Right lobe of liver (tissue), 6 donors: ENCODE results near the gene NAT10. TPM values are rescaled to one million over a fixed set of nuclear protein-coding genes. Genes with fewer than 3 reads are reported as not detected.
"Not testable (repeated sequence)": the region's sequence is repeated elsewhere in the genome, so short reads cannot be mapped to it uniquely, and the experiment has no call there.

Source experiments
- ATAC-seq, 4 donors: fragments of 200-7000 bp; cut with Tn5 transposase; one replicate each; pipeline ENCODE4 v1.9.1; 2020; ENCODE audit warnings: mild to moderate bottlenecking in 4 of 4, moderate library complexity in 4 of 4
- DNase-seq, 3 donors: peaks; one replicate each; pipeline ENCODE4 v3.0.0-alpha.2; 2020
- H3K27ac ChIP-seq, 3 donors: fragments of 200-600 bp; one replicate each; pipeline ENCODE4 v1.8.0; 2022
- H3K27me3 ChIP-seq, 2 donors: fragments of 200-600 bp; one replicate each; pipeline ENCODE4 v1.8.0; 2022
- H3K36me3 ChIP-seq, 4 donors: fragments of 200-600 bp; sonication (generic) in 1 of 4; one replicate each; pipeline versions ENCODE4 v1.5.1 to v1.8.0; 2017 to 2022; ENCODE audit warnings: control low read depth in 1 of 4
- H3K4me1 ChIP-seq, 4 donors: fragments of 200-600 bp; sonication (generic) in 1 of 4; one replicate each; pipeline versions ENCODE4 v1.5.1 to v1.8.0; 2017 to 2022; ENCODE audit warnings: control low read depth in 1 of 4
- H3K4me3 ChIP-seq, 3 donors: fragments of 200-600 bp; one replicate each; pipeline ENCODE4 v1.8.0; 2022
- H3K9me3 ChIP-seq, 4 donors: fragments of 200-600 bp; sonication (generic) in 1 of 4; one replicate each; pipeline versions ENCODE4 v1.5.1 to v1.8.0; 2017 to 2022; ENCODE audit warnings: control low read depth in 1 of 4
- POLR2A ChIP-seq: fragments of 450-650 bp; IDR thresholded peaks from one replicate; pipeline ENCODE4 v1.6.1; 2017; ENCODE audit warnings: antibody characterized with exemption, mild to moderate bottlenecking
- WGBS: methylation state at CpG from one replicate; pipeline ENCODE4 v1.1.6; 2018; ENCODE audit warnings: low coverage, low lambda C conversion rate; ENCODE audit not compliant: insufficient coverage; ENCODE audit errors: missing lambda C conversion rate; 5-methylcytosine and 5-hydroxymethylcytosine counted together
- intact Hi-C, 2 donors: fragments of 100-400 bp; cut with DNase I; formaldehyde crosslinking; loops; one replicate each; pipeline versions ENCODE4 v1.11.2 to v1.14.1; 2022
- total RNA-seq, 6 experiments: library from RNA; depleted of rRNA in 2 of 6; stranded (reverse); fragments of >200 nt in 2 of 6; fragmentation: NEBNext Ultra II Directional in 3 of 6; extraction: Animal tissue kit (Norgen Biotek cat#: 25700) in 3 of 6; gene quantifications; one replicate each; pipeline versions ENCODE4 v1.1.0 to v1.2.4, GENCODE V29; 2016 to 2023
- TF ChIP-seq, protein P1 (sequence below), 4 donors: fragments of 200-600 bp in 3 of 4; fragments of 450-650 bp in 1 of 4; IDR thresholded peaks; one replicate each; pipeline versions ENCODE4 v1.5.1 to v1.8.0; 2016 to 2022; ENCODE audit warnings: antibody characterized with exemption in 4 of 4, mild to moderate bottlenecking in 2 of 4
- donor health status: DM: no; HTN: yes; CAD: no.
- donor health status: DM: no; HTN: no; CAD: no.
- donor health status: DM: no; HTN: no; CAD: no.
- donor health status: DM: no; HTN: yes; CAD: no.
- donor health status: DM: no; HTN: yes; CAD: no.

The NAT10 gene
- total RNA-seq, 6 experiments from 2014 or later: 11.9 to 22.9 (median 19.1) TPM

DNA sequence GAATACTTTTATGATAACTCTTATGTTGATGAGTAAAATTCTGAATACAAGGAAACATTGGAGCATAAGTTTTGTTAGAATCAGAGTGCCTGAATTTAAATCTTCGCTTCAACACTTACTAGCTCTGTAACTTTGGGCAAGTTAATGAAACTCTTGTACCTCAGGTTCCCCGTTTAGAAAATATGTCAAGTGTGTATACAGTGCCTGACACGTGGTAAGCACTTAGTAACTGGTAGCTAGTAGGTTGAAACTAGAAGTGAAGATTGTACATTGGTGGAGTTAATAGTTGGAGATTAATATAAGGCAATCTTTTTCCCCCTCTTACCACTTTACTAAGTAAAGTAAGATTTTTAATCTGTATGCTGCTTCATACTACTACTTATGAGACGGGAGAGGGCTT is 24.8 kb upstream of the NAT10 start:
- Histone ChIP-seq H3K4me1 (no peaks in the 10 kb centered on the region), H3K9me3 (no peaks in the 10 kb centered on the region), H3K27me3 (no peaks in the 10 kb centered on the region), H3K4me3 (no peak overlapping the region), H3K36me3 (peaks cover 17 to 99% (median 59%) of the 10 kb centered on the region in 4 donors), H3K27ac (no peak overlapping the region)
- intact Hi-C loops: no loop called here
- ATAC-seq (no peak), DNase-seq (no peak)
- TF ChIP-seq, protein P1, sequence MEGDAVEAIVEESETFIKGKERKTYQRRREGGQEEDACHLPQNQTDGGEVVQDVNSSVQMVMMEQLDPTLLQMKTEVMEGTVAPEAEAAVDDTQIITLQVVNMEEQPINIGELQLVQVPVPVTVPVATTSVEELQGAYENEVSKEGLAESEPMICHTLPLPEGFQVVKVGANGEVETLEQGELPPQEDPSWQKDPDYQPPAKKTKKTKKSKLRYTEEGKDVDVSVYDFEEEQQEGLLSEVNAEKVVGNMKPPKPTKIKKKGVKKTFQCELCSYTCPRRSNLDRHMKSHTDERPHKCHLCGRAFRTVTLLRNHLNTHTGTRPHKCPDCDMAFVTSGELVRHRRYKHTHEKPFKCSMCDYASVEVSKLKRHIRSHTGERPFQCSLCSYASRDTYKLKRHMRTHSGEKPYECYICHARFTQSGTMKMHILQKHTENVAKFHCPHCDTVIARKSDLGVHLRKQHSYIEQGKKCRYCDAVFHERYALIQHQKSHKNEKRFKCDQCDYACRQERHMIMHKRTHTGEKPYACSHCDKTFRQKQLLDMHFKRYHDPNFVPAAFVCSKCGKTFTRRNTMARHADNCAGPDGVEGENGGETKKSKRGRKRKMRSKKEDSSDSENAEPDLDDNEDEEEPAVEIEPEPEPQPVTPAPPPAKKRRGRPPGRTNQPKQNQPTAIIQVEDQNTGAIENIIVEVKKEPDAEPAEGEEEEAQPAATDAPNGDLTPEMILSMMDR (IDR thresholded peaks at IDR 0.05): no peak
- TF ChIP-seq POLR2A: no peak
- 79% methylated on average over 4 of the region's 4 CpGs for WGBS

DNA sequence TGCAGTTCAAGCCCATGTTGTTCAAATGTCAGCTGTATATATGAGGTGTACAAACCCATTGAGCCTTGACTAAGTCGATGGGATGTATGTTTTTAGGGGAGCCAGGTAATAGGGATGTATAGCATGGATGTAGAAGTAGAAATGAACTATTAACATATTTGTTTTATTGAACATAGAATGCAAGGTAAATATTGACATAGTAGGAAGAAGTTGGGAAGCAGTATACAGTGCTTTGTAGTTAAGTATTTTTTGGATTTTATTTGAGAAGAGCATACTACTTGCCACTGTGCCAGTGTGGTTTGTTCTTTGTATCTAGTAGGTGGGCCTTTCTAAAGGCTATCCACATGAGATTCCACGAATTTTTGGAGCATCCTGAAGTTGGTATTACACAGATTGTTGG is 20.8 kb upstream of the NAT10 start:
- no peak overlapping the region for H3K4me3 ChIP-seq
- H3K27me3 ChIP-seq: no peaks in the 10 kb centered on the region
- ATAC-seq: no peak
- no peaks in the 10 kb centered on the region for H3K9me3 ChIP-seq
- intact Hi-C loops: no loop called here
- no peak overlapping the region for H3K27ac ChIP-seq
- peaks cover 18 to 94% (median 63%) of the 10 kb centered on the region in 4 donors for H3K36me3 ChIP-seq
- WGBS: 86% methylated on average over 2 of the region's 2 CpGs
- TF ChIP-seq POLR2A: no peak
- TF ChIP-seq, protein P1 (IDR thresholded peaks at IDR 0.05): no peak
- DNase-seq: no peak
- H3K4me1 ChIP-seq: no peaks in the 10 kb centered on the region

DNA sequence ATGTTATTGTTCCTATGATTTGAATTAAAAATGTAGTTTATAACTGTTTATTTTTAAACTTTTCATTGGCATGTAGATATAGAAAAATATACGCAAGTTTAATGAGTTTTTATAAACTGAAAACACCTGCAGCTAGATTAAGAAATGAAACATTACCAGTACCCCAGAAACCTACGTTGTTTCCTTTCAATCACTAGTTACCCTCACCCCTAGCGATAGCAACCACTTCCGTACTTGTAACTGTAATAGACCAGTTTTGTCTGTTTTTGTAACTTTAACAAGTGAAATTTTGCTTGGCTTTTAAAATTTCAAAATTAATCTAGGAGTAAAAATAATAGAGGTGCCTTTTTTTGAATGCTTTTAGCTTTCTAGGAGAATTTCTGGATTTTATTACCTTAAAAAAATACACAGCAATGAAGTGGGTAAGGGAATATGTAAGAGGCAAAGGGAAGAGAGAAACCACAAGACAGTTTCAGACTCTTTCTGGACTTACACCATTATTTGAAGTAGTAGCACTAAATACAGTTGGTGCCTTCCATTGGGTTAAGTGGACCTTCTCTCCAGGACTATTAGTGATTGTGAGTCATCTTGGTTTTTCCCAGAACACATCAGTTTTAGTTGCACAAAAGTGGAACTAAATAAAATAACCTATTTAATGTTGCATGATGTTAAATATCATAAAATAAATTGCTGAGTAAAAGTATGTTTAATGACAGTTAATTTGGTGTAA is 18.7 kb upstream of the NAT10 start:
- Histone ChIP-seq H3K4me1 (no peaks in the 10 kb centered on the region), H3K36me3 (peaks cover 18 to 94% (median 62%) of the 10 kb centered on the region in 4 donors), H3K27me3 (no peaks in the 10 kb centered on the region), H3K9me3 (no peaks in the 10 kb centered on the region), H3K4me3 (no peak overlapping the region), H3K27ac (no peak overlapping the region)
- ATAC-seq: no peak
- WGBS: 87% methylated on average over 4 of the region's 4 CpGs
- no peak for DNase-seq
- no peak for TF ChIP-seq POLR2A
- TF ChIP-seq, protein P1 (IDR thresholded peaks at IDR 0.05): no peak
- intact Hi-C loops: no loop called here

DNA sequence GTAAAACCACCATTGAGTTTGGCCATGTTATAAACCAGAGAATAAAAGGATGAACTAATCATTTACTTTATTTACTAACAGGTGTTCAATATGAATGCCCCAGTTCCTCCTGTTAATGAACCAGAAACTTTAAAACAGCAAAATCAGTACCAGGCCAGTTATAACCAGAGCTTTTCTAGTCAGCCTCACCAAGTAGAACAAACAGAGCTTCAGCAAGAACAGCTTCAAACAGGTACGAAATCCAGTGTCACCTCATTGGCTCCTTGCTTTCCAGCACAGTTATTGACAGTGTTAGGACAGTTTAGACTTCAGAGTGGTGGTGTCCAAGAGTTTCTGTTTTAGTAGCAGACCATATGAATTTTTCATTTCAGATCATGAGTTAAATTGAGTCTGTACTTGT is 13.6 kb upstream of the NAT10 start:
- Histone ChIP-seq H3K4me3 (no peak overlapping the region), H3K36me3 (peaks cover 4 to 95% (median 55%) of the 10 kb centered on the region in 4 donors), H3K27ac (no peak overlapping the region), H3K9me3 (no peaks in the 10 kb centered on the region), H3K4me1 (no peaks in the 10 kb centered on the region), H3K27me3 (no peaks in the 10 kb centered on the region)
- WGBS: 75% methylated on average over 1 of the region's 1 CpG
- ATAC-seq: no peak
- DNase-seq: no peak
- TF ChIP-seq, protein P1 (IDR thresholded peaks at IDR 0.05): no peak
- no peak for TF ChIP-seq POLR2A
- intact Hi-C loops: no loop called here

DNA sequence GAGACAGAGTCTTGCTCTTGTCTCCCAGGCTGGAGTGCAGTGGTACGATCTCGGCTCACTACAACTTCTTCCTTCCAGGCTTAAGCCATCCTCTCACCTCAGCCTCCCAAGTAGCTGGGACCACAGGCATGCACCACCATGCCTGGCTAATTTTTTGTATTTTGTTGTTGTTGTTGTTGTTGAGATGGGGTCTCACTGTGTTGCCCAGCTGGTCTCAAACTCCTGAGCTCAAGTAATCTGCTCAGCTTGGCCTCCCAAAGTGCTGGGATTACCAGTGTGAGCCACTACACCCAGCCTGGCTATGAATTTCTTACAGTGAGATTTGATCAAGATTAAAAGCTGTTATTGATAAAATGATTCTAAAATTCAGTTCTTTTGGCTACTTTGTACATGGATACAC is 10.5 kb upstream of the NAT10 start:
- H3K9me3 ChIP-seq, H3K4me1 ChIP-seq, H3K4me3 ChIP-seq, ATAC-seq, H3K27me3 ChIP-seq, intact Hi-C loops, DNase-seq, H3K27ac ChIP-seq: not testable (repeated sequence)
- H3K36me3 ChIP-seq: peaks cover 8 to 100% (median 65%) of the 10 kb centered on the region in 4 donors
- WGBS: 93% methylated on average over 2 of the region's 2 CpGs
